ENCODE results near the gene THAP8.

GRCh38 chr19:36099166-36099785 is 45.2 kb upstream of the THAP8 start:
- TF ChIP-seq CTCF (IDR thresholded peaks at IDR 0.05 in 2 of 3, conservative IDR thresholded peaks at IDR 0.05 in 1 of 3; ENCODE audit: control insufficient read depth in 2 of 3, extremely low read depth in 1 of 3, insufficient read depth in 1 of 3, low read depth in 3 of 3, low read length in 3 of 3) (no peak), EZH2 (IDR thresholded peaks at IDR 0.05; ENCODE audit: borderline replicate concordance, control insufficient read depth, low read depth, low read length) (no peak), ZZZ3 (IDR thresholded peaks at IDR 0.05; ENCODE audit: control insufficient read depth, insufficient read length, low read depth) (no peak), CHD2 (IDR thresholded peaks at IDR 0.05; ENCODE audit: borderline replicate concordance, low read depth, low read length) (no peak), POLR2AphosphoS5 (IDR thresholded peaks at IDR 0.05; ENCODE audit: low read length) (no peak), NFIC (IDR thresholded peaks at IDR 0.05; ENCODE audit: low read depth, low read length) (no peak), NFXL1 (IDR thresholded peaks at IDR 0.05; ENCODE audit: borderline replicate concordance) (no peak), RBBP5 (conservative IDR thresholded peaks at IDR 0.05) (no peak), POLR2A (IDR thresholded peaks at IDR 0.05; ENCODE audit: low read depth, low read length) (no peak)
